Stimulated activated CD8-positive, alpha-beta memory T cell treated with anti-CD3 and anti-CD28 coated beads, Interleukin-12 subunit alpha, Interleukin-12 subunit beta, amount 100 ng/mL, for 24 hours (primary cell): ENCODE results near the gene CHL1.

Source experiments
- DNase-seq: peaks from one replicate; pipeline ENCODE4 v3.0.0-alpha.2; 2020; ENCODE audit errors: extremely low read depth

The CHL1 gene

GRCh38 chr3:228442-229182, 32.0 kb downstream of the CHL1 start:
- DNase-seq: no peak

GRCh38 chr3:229183-229661, 32.7 kb downstream of the CHL1 start:
- no peak for DNase-seq

- no peak for DNase-seq
These were observed 40.3 kb downstream of the CHL1 start for GRCh38 chr3:236881-237280.

GRCh38 chr3:242602-243355, 46.2 kb downstream of the CHL1 start:
- no peak for DNase-seq

GRCh38 chr3:243356-243725, 46.8 kb downstream of the CHL1 start:
- no peak for DNase-seq

GRCh38 chr3:244041-244440, 47.5 kb downstream of the CHL1 start:
- DNase-seq: no peak

GRCh38 chr3:247916-248315, 51.4 kb downstream of the CHL1 start:
- no peak for DNase-seq

- DNase-seq: no peak
These were observed 52.4 kb downstream of the CHL1 start for GRCh38 chr3:248864-249520.

- no peak for DNase-seq
These were observed 53.2 kb downstream of the CHL1 start for GRCh38 chr3:249587-250262.

- no peak for DNase-seq
These were observed 59.9 kb downstream of the CHL1 start for GRCh38 chr3:256501-256900.

- no peak for DNase-seq
These were observed 61.3 kb downstream of the CHL1 start for GRCh38 chr3:257826-258225.

GRCh38 chr3:260898-261297, 64.3 kb downstream of the CHL1 start:
- no peak for DNase-seq

GRCh38 chr3:263393-263792, 66.8 kb downstream of the CHL1 start:
- no peak for DNase-seq

- no peak for DNase-seq
These were observed 68.0 kb downstream of the CHL1 start for GRCh38 chr3:264394-265156.

GRCh38 chr3:267101-267500, 70.5 kb downstream of the CHL1 start:
- no peak for DNase-seq

GRCh38 chr3:270688-271087, 74.1 kb downstream of the CHL1 start:
- no peak for DNase-seq

- DNase-seq: no peak
These were observed 78.4 kb downstream of the CHL1 start for GRCh38 chr3:274927-275326.

GRCh38 chr3:277873-278272, 81.3 kb downstream of the CHL1 start:
- DNase-seq: no peak

GRCh38 chr3:278300-279064, 81.9 kb downstream of the CHL1 start:
- DNase-seq: no peak

- DNase-seq: no peak
These were observed 82.8 kb downstream of the CHL1 start for GRCh38 chr3:279325-279724.

- DNase-seq: no peak
These were observed 84.1 kb downstream of the CHL1 start for GRCh38 chr3:280681-281080.
